NCI-H1417 treated with DMSO at 0.1 percent for 48 hours (cell line): Measurements from ENCODE around the gene IFNK.

Experiments used
- DNase-seq: peaks from one replicate; lab custom pipeline; 2025; lab: John Stamatoyannopoulos, UW

Gene IFNK

GRCh38 chr9:27511771-27512170 lies 12.3 kb upstream of the IFNK start:
- DNase-seq: no peak

DNA sequence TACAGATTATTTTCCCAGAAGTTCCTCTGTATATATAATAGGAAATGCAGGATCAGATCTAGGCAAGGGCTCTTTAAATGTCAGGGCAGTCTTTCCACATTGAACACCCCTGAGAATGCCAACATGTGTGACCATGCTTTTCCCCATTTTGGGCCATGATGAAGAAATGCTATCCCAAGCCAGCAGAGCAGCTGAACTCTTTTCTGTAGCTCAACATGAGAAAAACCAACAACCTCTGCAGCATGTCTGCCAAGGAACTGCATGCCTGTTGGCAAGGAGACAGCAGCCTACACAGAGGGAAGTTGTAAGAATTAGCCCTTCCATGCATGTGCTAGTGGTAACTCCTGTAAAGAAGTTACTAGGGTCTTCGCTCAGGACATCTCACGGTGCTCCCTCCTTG lies 9.5 kb upstream of the IFNK start:
- no peak for DNase-seq

DNA sequence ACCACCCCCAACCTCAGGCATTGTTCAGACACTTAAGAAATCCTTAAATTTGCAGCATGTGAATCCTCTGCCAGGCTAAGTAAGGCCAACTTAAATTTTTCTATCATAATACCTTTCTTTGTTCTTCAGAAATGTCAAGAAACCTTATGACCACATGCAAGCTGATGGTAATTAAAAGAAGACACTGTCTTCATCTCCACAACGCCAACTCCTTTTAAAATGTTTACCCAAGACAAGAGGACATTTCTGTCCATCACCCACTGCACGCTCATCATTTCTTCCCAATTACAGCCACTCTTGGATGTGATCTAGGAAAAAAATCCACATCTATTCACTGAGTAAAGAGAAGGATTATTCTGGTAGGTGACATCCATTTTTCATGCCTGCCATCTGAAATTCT lies 6.1 kb upstream of the IFNK start:
- DNase-seq: no peak

- no peak for DNase-seq
Measured at GRCh38 chr9:27518809-27519208, 5.3 kb upstream of the IFNK start.

- no peak for DNase-seq
Measured at GRCh38 chr9:27519466-27520465, 4.3 kb upstream of the IFNK start.

GRCh38 chr9:27520986-27521385 lies 3.1 kb upstream of the IFNK start:
- no peak for DNase-seq

DNA sequence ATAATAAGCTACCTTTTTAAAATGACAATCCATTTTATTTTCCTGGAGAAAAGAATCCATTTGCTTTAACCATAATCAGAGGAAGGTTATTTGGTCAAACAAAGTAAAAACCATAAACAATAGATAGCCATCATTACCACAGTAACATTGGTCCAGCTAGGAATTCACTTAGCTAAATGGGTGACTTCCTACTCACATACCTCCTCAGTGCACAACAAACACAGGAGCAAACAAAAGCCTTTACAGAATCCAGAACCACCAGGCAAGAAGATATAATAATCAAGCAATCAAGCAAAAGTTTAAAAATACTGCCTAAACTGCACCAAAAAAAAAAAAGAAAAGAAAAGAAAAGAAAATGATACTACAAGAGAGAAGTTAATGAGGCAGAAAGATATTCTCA lies 949 bp upstream of the IFNK start:
- no peak for DNase-seq

DNA sequence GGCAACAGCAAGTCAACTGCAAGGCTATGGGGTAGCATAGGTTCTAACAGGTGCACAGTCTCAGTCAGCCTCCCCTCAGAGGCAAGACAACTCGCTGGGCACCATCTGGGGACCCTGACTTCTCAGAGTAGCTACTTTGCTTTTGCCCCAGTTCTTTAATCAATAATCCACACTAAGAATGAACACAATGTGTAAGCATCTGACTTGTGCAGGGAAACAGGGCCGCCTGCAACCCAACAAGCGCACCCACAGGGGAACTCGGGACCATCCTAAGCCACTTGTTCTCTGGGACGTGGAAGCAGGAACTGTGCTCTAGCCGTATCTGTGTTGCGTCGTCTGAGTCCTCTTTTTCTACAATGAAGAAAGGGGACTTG lies 3.6 kb downstream of the IFNK start:
- DNase-seq: no peak

GRCh38 chr9:27528076-27528885 lies 4.2 kb downstream of the IFNK start:
- DNase-seq: no peak

GRCh38 chr9:27528886-27529315 lies 4.8 kb downstream of the IFNK start:
- no peak for DNase-seq

DNA sequence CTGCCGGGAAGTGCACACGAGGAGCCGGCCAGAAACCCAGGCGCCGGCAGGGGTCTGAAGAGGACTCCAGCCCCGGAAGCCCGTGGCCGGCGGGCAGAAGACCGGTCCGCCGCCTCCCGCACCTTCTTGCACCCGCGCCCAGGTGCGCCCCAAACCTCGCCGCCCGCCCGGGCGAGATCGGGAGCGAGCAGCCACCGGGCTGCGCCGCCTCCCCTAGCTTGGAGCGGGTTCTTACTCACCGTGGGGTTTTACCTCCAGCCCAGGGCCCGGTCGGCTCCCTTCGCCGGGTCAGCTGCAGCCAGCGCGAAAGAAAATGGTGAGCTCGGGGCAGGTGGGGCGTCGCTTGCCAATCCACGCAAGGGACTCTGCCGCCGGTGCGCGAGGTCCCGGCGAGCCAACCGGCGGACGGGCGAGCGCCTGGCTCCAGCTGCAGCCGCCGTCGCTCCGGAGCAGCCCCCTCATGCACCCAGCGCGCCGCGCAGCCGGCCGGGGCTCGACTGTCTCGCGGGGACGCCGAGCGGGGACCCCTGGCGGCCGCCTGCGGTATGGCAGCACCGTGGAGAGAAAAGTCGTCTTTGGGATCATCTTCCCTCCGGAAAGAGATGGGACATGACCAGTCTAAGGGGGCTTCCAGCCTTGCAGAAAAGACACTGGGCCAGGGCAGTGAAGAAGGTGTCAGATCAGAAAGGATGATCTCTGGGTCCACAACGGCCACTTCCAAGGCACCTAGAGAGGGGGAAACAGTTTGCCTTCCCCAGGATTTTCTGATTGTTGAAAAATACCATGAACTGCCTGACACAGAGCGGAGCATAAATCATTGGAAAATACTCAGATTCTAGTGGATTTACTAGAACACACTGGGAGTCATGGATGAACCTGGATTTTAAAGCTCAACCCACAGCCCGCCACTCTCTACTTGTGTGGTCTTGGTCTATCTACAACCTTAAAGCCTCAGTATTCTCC lies 5.5 kb downstream of the IFNK start, which contains the start of gene MOB3B:
MOB3B (minus strand) TSS at position 499 of the 963 bp plus-strand sequence. CDS start 74,264 bp downstream, outside the sequence.
- no peak for DNase-seq

- no peak for DNase-seq
Measured at GRCh38 chr9:27530915-27531755, 7.0 kb downstream of the IFNK start.

GRCh38 chr9:27532046-27532445 lies 8.0 kb downstream of the IFNK start:
- DNase-seq: no peak

DNA sequence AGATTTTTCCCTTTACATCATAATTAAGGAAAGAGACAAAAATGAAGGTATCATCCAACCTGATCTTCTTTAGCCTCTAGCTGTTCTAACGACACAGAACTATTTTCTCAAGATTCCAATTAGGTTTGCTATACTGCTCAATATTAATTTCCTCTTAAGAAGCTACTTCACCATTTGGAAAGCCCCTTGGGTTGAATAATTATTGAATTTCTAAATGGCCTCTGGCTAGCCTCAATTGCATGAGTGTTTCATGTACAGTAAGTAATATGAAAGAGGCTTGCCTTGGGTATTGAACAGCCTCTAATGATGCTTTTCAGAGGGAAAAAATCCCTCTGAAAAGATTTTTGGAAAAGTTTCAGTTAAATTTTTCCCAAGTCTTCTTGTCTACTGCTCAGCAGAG lies 9.2 kb downstream of the IFNK start:
- DNase-seq: no peak

- no peak for DNase-seq
Measured at GRCh38 chr9:27534131-27534530, 10.0 kb downstream of the IFNK start.

- DNase-seq: no peak
Measured at GRCh38 chr9:27534658-27535209, 10.6 kb downstream of the IFNK start.

- no peak for DNase-seq
Measured at GRCh38 chr9:27535701-27536118, 11.6 kb downstream of the IFNK start.

DNA sequence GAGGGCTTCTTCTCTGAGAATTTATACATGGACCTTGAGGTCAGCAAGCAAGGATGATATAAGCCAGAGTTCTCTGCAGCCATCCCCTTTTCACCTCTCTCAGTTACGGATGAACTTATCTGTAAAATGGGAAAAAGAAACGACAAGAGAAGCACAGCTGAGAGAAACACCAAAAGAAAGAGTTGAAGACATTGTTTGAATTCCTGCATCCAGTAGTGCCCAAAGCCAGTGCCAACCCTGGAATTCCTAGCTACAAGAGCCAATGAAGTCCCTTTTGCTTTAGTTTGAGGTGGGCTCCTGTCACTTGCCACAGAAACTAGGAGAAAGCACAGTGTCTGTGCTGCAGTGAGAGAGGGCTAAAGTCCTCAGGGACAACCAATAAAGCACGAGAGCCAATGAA lies 12.1 kb downstream of the IFNK start:
- no peak for DNase-seq

DNA sequence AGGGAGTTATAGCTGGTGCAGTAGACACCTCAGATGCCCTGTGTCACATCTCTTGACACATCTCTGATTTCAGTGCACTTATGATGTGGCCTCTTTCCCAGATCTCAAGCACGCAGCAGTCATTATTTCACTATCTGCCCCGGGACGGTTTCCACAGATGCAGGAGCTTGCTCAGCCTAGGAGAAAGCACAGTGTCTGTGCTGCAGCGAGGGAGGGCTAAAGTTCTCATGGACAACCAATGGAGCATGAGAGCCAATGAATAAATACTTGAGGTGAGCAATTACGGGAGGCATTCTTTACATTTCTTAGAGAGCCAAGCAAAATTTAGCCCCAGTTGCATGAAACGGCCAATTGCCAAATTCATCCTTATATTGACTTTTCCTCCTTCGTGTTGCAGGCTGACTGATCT lies 12.9 kb downstream of the IFNK start:
- no peak for DNase-seq

DNA sequence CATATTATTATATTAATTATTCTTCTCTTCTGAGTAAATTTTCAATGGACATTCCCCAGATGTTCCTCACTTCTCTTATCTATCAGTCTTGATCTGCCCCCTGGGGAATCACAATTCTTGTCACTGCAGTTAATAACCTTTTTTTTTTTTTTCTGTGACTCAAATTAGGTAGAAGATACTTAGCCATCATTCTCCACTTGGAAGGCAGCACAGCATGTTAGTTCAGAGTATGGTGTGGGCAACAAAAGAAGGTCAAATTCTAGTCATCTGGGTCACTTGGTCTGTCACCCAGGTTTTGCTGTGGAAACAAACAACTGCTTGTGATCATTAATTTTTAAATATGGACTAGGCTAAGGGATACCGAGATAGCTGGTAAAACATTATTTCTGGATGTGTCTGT lies 13.7 kb downstream of the IFNK start:
- no peak for DNase-seq
